Measurements from ENCODE around the gene NDE1. TPM values are rescaled to one million over a fixed set of nuclear protein-coding genes. Genes with fewer than 3 reads are reported as not detected.

Gene NDE1
- polyA plus RNA-seq, 1 of the 3 experiments (the other 2 are of a cell fraction), result 27.9 TPM

- TF ChIP-seq CHD2 (IDR thresholded peaks at IDR 0.05; ENCODE audit: low read length, partially characterized antibody) (no peak), SIN3A (IDR thresholded peaks at IDR 0.05; ENCODE audit: borderline replicate concordance, low read depth, low read length) (no peak), SMC3 (IDR thresholded peaks at IDR 0.05; ENCODE audit: low read depth, low read length) (no peak), JUND (IDR thresholded peaks at IDR 0.05) (no peak), GATA2 (CRISPR knock-in tag; IDR thresholded peaks at IDR 0.05) (no peak), RXRA (IDR thresholded peaks at IDR 0.05; ENCODE audit: borderline replicate concordance, low read depth) (no peak), NRF1 (IDR thresholded peaks at IDR 0.05; ENCODE audit: low read depth, low read length) (no peak), CTCF (IDR thresholded peaks at IDR 0.05) (no peak), ZBTB33 (IDR thresholded peaks at IDR 0.05; ENCODE audit: borderline replicate concordance, low read depth) (no peak), IRF3 (IDR thresholded peaks at IDR 0.05; ENCODE audit: low read depth, low read length) (no peak), RCOR1 (IDR thresholded peaks at IDR 0.05; ENCODE audit: low read length) (no peak), POLR2AphosphoS5 (IDR thresholded peaks at IDR 0.05; ENCODE audit: low read depth, low read length) (no peak), TAF1 (IDR thresholded peaks at IDR 0.05; ENCODE audit: borderline replicate concordance, low read depth, low read length) (no peak)
- TF ChIP-seq, protein P1, sequence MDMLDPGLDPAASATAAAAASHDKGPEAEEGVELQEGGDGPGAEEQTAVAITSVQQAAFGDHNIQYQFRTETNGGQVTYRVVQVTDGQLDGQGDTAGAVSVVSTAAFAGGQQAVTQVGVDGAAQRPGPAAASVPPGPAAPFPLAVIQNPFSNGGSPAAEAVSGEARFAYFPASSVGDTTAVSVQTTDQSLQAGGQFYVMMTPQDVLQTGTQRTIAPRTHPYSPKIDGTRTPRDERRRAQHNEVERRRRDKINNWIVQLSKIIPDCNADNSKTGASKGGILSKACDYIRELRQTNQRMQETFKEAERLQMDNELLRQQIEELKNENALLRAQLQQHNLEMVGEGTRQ (IDR thresholded peaks at IDR 0.05; ENCODE audit: borderline replicate concordance, low read depth, low read length), result no peak
- TF ChIP-seq, protein P2, sequence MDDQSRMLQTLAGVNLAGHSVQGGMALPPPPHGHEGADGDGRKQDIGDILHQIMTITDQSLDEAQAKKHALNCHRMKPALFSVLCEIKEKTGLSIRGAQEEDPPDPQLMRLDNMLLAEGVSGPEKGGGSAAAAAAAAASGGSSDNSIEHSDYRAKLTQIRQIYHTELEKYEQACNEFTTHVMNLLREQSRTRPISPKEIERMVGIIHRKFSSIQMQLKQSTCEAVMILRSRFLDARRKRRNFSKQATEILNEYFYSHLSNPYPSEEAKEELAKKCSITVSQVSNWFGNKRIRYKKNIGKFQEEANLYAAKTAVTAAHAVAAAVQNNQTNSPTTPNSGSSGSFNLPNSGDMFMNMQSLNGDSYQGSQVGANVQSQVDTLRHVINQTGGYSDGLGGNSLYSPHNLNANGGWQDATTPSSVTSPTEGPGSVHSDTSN (IDR thresholded peaks at IDR 0.05), result no peak
- CTCF ChIA-PET, result interaction anchor here (0.7 to 2.6 kb wide), 6 partner anchors 11 to 24 kb away, joined by 3 to 13 read pairs (median 5); no protein-coding TSS in a partner anchor
These were observed 104.9 kb downstream of the NDE1 start for GRCh38 chr16:15754821-15755534.

More at GRCh38 chr16:15754821-15755534, 104.9 kb downstream of the NDE1 start:
- H3K4me2 ChIP-seq, result no peak overlapping the region
- H4K20me1 ChIP-seq (ENCODE audit: insufficient read depth), result no peaks in the 10 kb centered on the region
- 68% methylated on average over 8 of the region's 8 CpGs for WGBS (ENCODE audit: low lambda C conversion rate)
- H3K36me3 ChIP-seq (replicated peaks in 1 of 2; ENCODE audit: control insufficient read depth in 1 of 2, insufficient read depth in 2 of 2, low read length in 1 of 2), result no peaks in the 10 kb centered on the region
- no peaks in the 10 kb centered on the region for H3K9me2 ChIP-seq
- H3F3A ChIP-seq (replicated peaks; ENCODE audit: insufficient read depth), result no peaks in the 10 kb centered on the region
- no peaks in the 10 kb centered on the region; the same call in 1 of the 2 replicates for H3K27me3 ChIP-seq (ENCODE audit: insufficient read depth)
- H3K9me3 ChIP-seq, result no peaks in the 10 kb centered on the region
- POLR2A ChIA-PET, result no interaction called here
- H3K9ac ChIP-seq, result no peak overlapping the region
- no peak overlapping the region for H2AFZ ChIP-seq (ENCODE audit: low read depth)
- no peak overlapping the region for H3K4me3 ChIP-seq (ENCODE audit: low read depth in 2 of 2, low read length in 1 of 2)
- no peaks in the 10 kb centered on the region for H3K79me2 ChIP-seq (ENCODE audit: insufficient read depth)
- DNase-seq, result no peak
- no peak overlapping the region for H3K27ac ChIP-seq (ENCODE audit: low read depth in 2 of 2, low read length in 1 of 2)
- no peaks in the 10 kb centered on the region for H3K4me1 ChIP-seq (ENCODE audit: control insufficient read depth in 1 of 2, insufficient read depth in 2 of 2, low read depth in 1 of 2, low read length in 1 of 2)

Data from SK-N-SH (cell line).